Mucosa of descending colon (tissue), 3 donors: Measurements from ENCODE around the gene NEAT1. TPM values are rescaled to one million over a fixed set of nuclear protein-coding genes. Genes with fewer than 3 reads are reported as not detected.

Experiments used
- ATAC-seq: fragments of 200-7000 bp; cut with Tn5 transposase; one replicate; pipeline ENCODE4 v1.9.1; 2020; ENCODE audit warnings: mild to moderate bottlenecking, moderate library complexity
- DNase-seq, 3 donors: peaks; one replicate each; pipeline ENCODE4 v3.0.0-alpha.2; 2020
- H3K36me3 ChIP-seq: fragments of 200-600 bp; one replicate; pipeline ENCODE4 v1.8.0; 2021; ENCODE audit warnings: low read depth, mild to moderate bottlenecking
- H3K4me1 ChIP-seq: fragments of 200-600 bp; one replicate; pipeline ENCODE4 v1.8.0; 2021; ENCODE audit warnings: low read depth, mild to moderate bottlenecking
- H3K4me3 ChIP-seq: fragments of 200-600 bp; one replicate; pipeline ENCODE4 v1.8.0; 2021; ENCODE audit warnings: mild to moderate bottlenecking
- H3K9me3 ChIP-seq: fragments of 200-600 bp; one replicate; pipeline ENCODE4 v1.8.0; 2021; ENCODE audit warnings: mild to moderate bottlenecking
- intact Hi-C, 2 donors: fragments of 100-400 bp; cut with DNase I in 1 of 2; cut with micrococcal nuclease in 1 of 2; formaldehyde crosslinking; loops; one replicate each; pipeline versions ENCODE4 v1.11.0 to v1.11.1; 2022; cut with DNase I, micrococcal nuclease
- total RNA-seq, 3 donors: library from RNA; stranded (reverse); fragmentation: NEBNext Ultra II Directional in 2 of 3; extraction: Animal tissue kit (Norgen Biotek cat#: 25700) in 2 of 3; gene quantifications; one replicate each; pipeline versions ENCODE4 v1.2.1 to v1.2.4, GENCODE V29; 2021 to 2023
- TF ChIP-seq, protein P1 (sequence below): fragments of 200-600 bp; IDR thresholded peaks from one replicate; pipeline ENCODE4 v1.8.0; 2022; ENCODE audit warnings: antibody characterized with exemption, mild to moderate bottlenecking
- donor health status: DM: no; HTN: no; CAD: no; lungs with moderate emphysema.
- donor health status: DM: no; HTN: no; CAD: no.
- donor health status: DM: no; HTN: yes; CAD: no.

NEAT1 gene
- total RNA-seq, 3 donors from 2014 or later = 1,133 to 1,409 (median 1,237) TPM

DNA sequence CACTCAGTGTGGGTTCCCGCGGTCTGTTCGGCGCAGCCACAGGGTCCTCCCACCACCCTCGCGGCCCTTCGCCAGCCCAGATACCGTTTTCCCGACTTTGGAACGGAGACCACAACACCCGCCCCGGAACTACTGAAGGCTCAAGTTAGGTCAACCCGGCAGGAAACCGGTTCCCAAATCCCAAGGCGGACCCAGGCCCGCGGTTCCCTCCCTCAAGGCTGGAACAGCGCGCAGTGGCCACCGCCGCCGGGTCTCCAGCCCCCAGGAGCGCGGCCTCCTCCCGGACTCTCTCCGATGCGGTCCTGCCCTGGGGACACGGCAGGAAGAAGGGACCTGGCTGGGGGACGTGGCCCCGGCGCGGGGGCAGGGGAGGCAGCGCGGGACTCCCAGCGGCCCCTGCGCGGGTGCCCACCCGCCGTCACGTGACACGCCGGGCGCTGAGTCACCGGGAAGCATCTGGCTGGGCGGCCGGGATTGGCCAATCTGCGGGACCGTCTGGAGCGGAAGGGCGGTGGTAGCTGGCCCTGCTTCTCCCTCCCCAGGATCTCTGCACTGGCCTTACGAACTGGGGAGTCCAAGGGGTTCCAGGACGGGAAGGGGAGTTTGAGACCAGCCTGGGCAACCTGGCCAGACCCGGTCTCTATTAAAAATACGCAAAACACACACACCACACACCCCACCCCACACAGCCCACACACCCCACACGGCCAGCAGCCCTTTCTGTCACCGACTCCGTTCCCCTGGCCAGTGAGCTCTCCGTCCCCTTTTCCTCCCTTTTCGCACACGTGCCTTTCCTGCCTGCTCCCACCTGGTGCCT lies 54.8 kb downstream of the NEAT1 start:
- peak; percentile 97 to 99 (median 98) for DNase-seq
- intact Hi-C loops = no loop called here

DNA sequence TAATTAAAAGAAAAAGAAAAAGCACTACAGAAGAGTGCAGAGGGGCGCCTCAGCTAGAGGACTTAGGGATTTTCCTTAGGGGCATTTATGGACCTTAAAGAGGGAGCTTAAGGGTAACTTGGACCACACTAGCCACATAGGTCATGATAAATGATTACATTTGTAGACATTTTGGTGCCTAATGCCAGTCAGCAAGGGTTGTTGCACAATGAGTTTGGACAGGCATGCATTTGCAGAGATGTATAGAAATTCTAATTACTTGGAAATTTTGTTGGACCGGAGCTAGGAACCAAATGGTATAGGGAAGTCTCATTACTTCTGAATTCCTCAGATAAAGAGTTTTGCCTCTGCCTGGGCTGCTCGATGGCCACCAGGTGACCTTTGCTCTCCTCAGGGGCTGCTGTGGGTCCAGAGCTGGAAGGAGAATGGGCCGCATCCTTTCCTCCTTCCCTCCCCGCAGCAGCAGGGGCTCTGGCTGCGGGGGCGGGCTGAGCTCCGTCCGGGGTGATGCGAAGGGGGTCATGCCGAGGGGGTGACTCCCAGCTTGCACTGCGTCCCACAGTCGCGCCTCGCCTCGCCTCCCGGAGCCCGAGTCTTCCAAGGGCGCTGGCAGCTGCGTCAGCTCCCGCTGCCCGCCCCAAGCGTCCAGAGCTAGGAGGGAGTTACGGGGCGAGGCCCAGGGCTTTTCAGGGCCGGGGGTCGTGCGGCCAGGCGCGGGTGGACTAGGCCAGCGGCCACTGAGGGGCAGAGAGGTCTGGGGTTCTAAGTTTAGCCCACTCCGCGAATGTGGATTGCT lies 56.0 kb downstream of the NEAT1 start:
- intact Hi-C loops = no loop called here
- TF ChIP-seq, protein P1, sequence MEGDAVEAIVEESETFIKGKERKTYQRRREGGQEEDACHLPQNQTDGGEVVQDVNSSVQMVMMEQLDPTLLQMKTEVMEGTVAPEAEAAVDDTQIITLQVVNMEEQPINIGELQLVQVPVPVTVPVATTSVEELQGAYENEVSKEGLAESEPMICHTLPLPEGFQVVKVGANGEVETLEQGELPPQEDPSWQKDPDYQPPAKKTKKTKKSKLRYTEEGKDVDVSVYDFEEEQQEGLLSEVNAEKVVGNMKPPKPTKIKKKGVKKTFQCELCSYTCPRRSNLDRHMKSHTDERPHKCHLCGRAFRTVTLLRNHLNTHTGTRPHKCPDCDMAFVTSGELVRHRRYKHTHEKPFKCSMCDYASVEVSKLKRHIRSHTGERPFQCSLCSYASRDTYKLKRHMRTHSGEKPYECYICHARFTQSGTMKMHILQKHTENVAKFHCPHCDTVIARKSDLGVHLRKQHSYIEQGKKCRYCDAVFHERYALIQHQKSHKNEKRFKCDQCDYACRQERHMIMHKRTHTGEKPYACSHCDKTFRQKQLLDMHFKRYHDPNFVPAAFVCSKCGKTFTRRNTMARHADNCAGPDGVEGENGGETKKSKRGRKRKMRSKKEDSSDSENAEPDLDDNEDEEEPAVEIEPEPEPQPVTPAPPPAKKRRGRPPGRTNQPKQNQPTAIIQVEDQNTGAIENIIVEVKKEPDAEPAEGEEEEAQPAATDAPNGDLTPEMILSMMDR = no peak
- H3K36me3 ChIP-seq = no peaks in the 10 kb centered on the region
- H3K4me1 ChIP-seq = peaks cover 31% of the 10 kb centered on the region
- DNase-seq = peak; percentile 59 to 77 (median 75)
- no peaks in the 10 kb centered on the region for H3K9me3 ChIP-seq
- no peak overlapping the region for H3K4me3 ChIP-seq
- ATAC-seq = peak; percentile 29

More for the DNA sequence above, 54.8 kb downstream of the NEAT1 start:
- TF ChIP-seq, protein P1 = no peak
- peaks cover 41% of the 10 kb centered on the region for H3K4me1 ChIP-seq
- H3K36me3 ChIP-seq = no peaks in the 10 kb centered on the region
- peak overlapping the region; percentile 64 for H3K4me3 ChIP-seq
- peak; percentile 84 for ATAC-seq
- H3K9me3 ChIP-seq = no peaks in the 10 kb centered on the region

DNA sequence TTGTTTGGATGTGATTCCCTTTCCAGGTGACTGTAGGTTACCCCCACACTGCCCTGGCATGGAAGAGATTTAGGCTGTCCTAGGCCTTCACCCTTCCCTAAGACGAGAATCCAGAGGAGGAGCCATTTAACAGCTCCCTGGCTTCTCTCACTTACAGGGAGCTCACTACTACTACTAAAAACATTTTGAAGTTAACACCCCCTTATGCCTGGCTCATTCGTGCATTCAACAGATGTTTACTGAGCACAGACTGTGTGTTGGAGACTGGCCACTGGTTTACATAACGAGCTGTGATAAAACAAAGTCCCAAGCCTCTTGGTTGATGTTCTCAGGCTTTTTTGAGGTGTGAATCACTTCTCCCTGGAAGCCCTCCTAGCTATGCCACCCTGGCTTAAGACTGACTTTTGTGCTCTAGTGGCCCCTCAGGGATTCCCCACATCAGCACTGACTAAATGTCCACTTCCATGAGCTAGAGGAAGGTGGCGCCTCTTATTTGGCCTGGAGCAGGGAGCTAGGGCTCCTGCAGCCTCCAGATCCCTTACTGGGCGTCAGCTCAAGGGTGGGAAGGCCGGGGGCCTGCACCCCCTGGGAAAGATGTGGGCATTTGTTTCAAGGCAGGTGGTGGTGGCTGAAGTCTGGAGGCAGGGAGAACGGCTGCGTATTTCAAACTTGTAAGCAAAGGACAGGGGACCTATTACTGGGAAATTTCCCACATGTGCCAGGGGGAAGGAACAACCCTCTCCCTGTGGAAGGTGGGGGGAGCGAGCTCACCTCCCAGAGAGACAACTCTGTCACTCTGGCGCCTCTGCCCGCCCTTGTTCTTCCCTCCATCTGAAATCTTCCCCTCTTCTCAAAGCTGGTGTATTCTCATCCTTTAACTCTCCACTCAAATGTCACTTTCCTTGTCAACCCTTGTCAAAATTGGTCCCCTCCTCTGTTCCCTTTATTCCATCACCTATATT lies 56.9 kb downstream of the NEAT1 start:
- ATAC-seq = peak; percentile 35
- no peak overlapping the region for H3K4me3 ChIP-seq
- peaks cover 29% of the 10 kb centered on the region for H3K4me1 ChIP-seq
- TF ChIP-seq, protein P1 = no peak
- no peaks in the 10 kb centered on the region for H3K36me3 ChIP-seq
- peak; percentile 50 to 74 (median 55) for DNase-seq
- intact Hi-C loops = no loop called here
- H3K9me3 ChIP-seq = no peaks in the 10 kb centered on the region

DNA sequence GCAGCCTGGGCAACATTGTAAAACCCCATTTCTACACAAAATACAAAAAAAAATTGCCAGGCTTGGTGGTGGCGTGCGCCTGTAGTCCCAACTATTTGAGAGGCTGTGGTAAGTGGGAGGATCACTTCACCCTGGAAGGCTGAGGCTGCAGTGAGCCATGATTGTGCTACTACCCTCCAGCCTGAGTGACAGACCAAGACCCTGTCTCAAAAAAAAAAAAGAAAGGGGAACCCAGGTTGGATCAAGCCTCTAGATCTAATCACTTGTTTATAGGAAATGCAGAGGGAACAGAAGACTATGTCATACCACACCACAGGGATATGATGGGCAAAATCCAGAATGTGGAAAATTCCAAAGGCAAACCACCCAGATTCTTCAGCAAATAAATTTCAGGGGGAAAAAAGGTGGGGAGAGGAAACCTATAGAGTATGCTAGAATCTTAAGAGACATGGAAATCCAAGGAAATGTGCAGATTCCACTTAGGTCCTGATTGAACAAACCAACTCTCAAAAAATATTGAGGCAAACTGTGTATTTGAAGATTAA lies 59.8 kb downstream of the NEAT1 start:
- no peaks in the 10 kb centered on the region for H3K9me3 ChIP-seq
- TF ChIP-seq, protein P1 = no peak
- no peak for ATAC-seq
- intact Hi-C loops = no loop called here
- DNase-seq = no peak
- H3K4me3 ChIP-seq = no peak overlapping the region
- H3K36me3 ChIP-seq = no peaks in the 10 kb centered on the region
- peaks cover 26% of the 10 kb centered on the region for H3K4me1 ChIP-seq

DNA sequence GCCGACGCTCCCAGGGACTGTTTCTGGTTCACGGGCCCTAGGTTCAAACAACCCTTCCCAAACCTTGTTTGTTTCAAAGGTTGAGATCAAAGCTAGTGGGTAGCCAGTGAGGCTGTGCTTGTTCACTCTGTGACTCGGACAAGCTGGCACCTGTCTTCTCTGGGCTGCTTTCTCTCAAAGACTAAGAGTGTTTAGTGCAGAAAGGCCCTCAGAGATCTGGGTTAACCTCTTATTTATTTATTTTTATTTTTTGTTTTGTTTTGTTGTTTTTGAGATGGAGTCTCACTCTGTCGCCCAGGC lies 63.3 kb downstream of the NEAT1 start:
- DNase-seq (peak in 1 of 3 donors; percentile 6), ATAC-seq (no peak)
- intact Hi-C loops = no loop called here
- no peaks in the 10 kb centered on the region for H3K9me3 ChIP-seq
- TF ChIP-seq, protein P1 = no peak
- H3K36me3 ChIP-seq = no peaks in the 10 kb centered on the region
- H3K4me1 ChIP-seq = peaks cover 43% of the 10 kb centered on the region
- H3K4me3 ChIP-seq = no peak overlapping the region
